OCI-LY3 (cell line): Measurements from ENCODE around the gene MKI67.

Source experiments
- H2AFZ ChIP-seq: fragments of 200-600, 300-600 bp; shearing (Covaris generic); 2 replicates; pipeline ENCODE4 v1.6.0; 2014; ENCODE audit warnings: antibody characterized with exemption, low read depth, low read length
- H3K27ac ChIP-seq: fragments of 200-600, 300-600 bp; sonication (generic); 2 replicates; pipeline ENCODE4 v1.5.1; 2014; ENCODE audit warnings: mild to moderate bottlenecking, low read length, moderate library complexity, mixed read lengths
- H3K27me3 ChIP-seq: fragments of 200-600, 300-600 bp; sonication (generic); 2 replicates; pipeline ENCODE4 v1.6.1; 2014; ENCODE audit warnings: low read depth, low read length, mixed read lengths
- H3K36me3 ChIP-seq: fragments of 200-600, 300-600 bp; sonication (generic); replicated peaks from 2 replicates; pipeline ENCODE3; 2014; ENCODE audit warnings: low read depth, low read length, mixed read lengths
- H3K4me1 ChIP-seq: fragments of 300-600, 200-600 bp; sonication (generic); 2 replicates; pipeline ENCODE4 v1.6.1; 2014; ENCODE audit warnings: low read length, mixed read lengths
- H3K4me2 ChIP-seq: fragments of 200-600, 300-600 bp; sonication (generic); 2 replicates; pipeline ENCODE4 v1.6.1; 2014; ENCODE audit warnings: low read length, mixed read lengths
- H3K4me3 ChIP-seq: fragments of 300-600, 200-600 bp; sonication (generic); 2 replicates; pipeline ENCODE4 v1.5.1; 2014; ENCODE audit warnings: antibody characterized with exemption, mild to moderate bottlenecking, low read length, moderate library complexity
- H3K79me2 ChIP-seq: fragments of 300-600, 200-600 bp; shearing (Covaris generic); 2 replicates; pipeline ENCODE4 v1.6.1; 2014; ENCODE audit warnings: mild to moderate bottlenecking, low read length, mixed read lengths
- H3K9ac ChIP-seq: fragments of 300-600, 200-600 bp; shearing (Covaris generic); 2 replicates; pipeline ENCODE4 v1.6.0; 2014; ENCODE audit warnings: mild to moderate bottlenecking, low read length, moderate library complexity
- H3K9me3 ChIP-seq: fragments of 200-600, 300-600 bp; shearing (Covaris generic); 2 replicates; pipeline ENCODE4 v1.6.1; 2014; ENCODE audit warnings: low read length, mixed read lengths; ENCODE audit not compliant: insufficient read depth
- H4K20me1 ChIP-seq: fragments of 200-600, 300-600 bp; sonication (generic); 2 replicates; pipeline ENCODE4 v1.6.1; 2016; ENCODE audit warnings: low read length, mixed read lengths; ENCODE audit not compliant: insufficient read depth
- CTCF ChIP-seq: fragments of 200-600, 300-600 bp; sonication (generic); IDR thresholded peaks from 2 replicates; pipeline ENCODE4 v1.5.1; 2014; ENCODE audit warnings: antibody characterized with exemption, low read length, low read depth
- EZH2phosphoT487 ChIP-seq: fragments of 200-600 bp; shearing (Covaris generic); IDR thresholded peaks from 2 replicates; pipeline ENCODE4 v1.6.1; 2018; ENCODE audit warnings: antibody characterized with exemption, mixed run types, low read depth

MKI67 gene

DNA sequence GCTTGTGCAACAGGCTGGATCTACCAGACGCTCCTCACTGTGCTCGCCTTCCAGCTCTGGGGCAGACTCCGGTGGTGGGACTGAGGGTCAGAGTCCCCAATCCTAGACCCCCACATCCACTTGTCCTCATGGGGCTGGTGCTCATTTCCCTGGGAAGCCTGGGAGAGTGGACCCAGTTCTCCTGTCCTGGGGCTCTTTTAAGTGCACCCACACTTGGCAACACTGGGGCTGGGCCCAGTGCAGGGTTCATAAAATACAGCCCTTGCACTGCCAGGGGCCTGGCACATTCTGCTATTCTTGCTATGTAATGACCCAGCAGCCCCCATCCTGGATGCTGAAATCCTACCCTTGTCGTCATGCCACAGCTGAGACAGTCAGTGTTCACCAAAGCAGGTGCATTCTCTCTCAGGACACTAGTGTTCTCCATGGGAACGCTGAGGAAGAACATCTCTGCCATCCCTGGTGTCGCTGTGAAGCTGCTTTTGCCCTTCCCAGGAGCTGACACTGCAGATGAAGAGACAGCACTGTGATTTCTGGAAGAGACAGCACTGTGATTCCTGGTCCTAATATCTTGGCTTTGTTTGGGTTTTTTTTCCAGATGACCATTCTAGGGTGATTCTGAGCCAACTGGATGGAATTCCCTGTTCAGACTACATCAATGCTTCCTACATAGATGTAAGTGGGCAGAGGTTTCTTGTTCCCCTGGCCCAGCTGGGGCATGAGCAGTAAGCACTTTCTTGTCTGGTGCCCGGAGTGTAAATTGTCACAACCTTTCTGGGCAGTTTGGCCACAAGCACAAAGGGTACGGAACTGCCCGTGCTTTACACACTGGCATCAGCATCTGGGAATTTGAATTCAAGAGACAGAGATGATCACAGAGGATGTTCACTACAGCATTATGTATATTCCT lies 65.6 kb downstream of the MKI67 start:
- Histone ChIP-seq H3K27me3 (no peaks in the 10 kb centered on the region), H3K4me2 (no peak overlapping the region), H3K4me3 (no peak overlapping the region), H3K79me2 (peaks cover 12% of the 10 kb centered on the region; the same call in 1 of the 2 replicates), H3K27ac (peak overlapping the region; percentile 99; the same call in 1 of the 2 replicates), H3K9ac (no peak overlapping the region), H4K20me1 (0 out of 2 replicates have a peak, but pooled peaks cover 2% of the 10 kb centered on the region), H3K36me3 (peaks cover 54% of the 10 kb centered on the region), H3K9me3 (no peaks in the 10 kb centered on the region), H3K4me1 (peaks cover 83% of the 10 kb centered on the region), H2AFZ (no peak overlapping the region)
- TF ChIP-seq CTCF (no peak), EZH2phosphoT487 (no peak)

DNA sequence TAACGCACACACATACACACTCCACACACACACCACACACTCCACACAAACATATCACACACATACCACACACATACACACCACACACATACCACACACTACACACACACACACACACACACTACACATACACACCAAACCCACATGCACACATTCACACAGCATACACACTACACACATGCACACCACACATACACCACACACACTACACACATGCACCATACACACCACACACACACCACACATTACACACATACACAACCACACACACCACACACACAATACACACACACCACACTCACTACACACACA lies 66.3 kb downstream of the MKI67 start:
- Histone ChIP-seq H3K27ac (0 out of 2 replicates have a peak overlapping the region, but pooled peaks have one; percentile 37), H3K36me3 (peaks cover 50% of the 10 kb centered on the region), H3K9me3 (no peaks in the 10 kb centered on the region), H4K20me1 (0 out of 2 replicates have a peak, but pooled peaks cover 3% of the 10 kb centered on the region), H3K79me2 (peaks cover 11% of the 10 kb centered on the region; the same call in 1 of the 2 replicates), H3K4me1 (peaks cover 76% of the 10 kb centered on the region), H2AFZ (no peak overlapping the region), H3K27me3 (no peaks in the 10 kb centered on the region), H3K4me2 (no peak overlapping the region), H3K4me3 (no peak overlapping the region), H3K9ac (no peak overlapping the region)
- TF ChIP-seq EZH2phosphoT487 (no peak), CTCF (no peak)

GRCh38 chr10:128059266-128059981 lies 66.8 kb downstream of the MKI67 start:
- Histone ChIP-seq H3K9ac (peak overlapping the region; percentile 1; the same call in 1 of the 2 replicates), H3K9me3 (no peaks in the 10 kb centered on the region), H4K20me1 (0 out of 2 replicates have a peak, but pooled peaks cover 3% of the 10 kb centered on the region), H3K4me2 (no peak overlapping the region), H2AFZ (no peak overlapping the region), H3K27me3 (no peaks in the 10 kb centered on the region), H3K27ac (peak overlapping the region; percentile 37; the same call in 1 of the 2 replicates), H3K79me2 (peaks cover 16% of the 10 kb centered on the region; the same call in 1 of the 2 replicates), H3K4me1 (peaks cover 71% of the 10 kb centered on the region), H3K4me3 (no peak overlapping the region), H3K36me3 (peaks cover 54% of the 10 kb centered on the region)
- TF ChIP-seq CTCF (no peak), EZH2phosphoT487 (no peak)

DNA sequence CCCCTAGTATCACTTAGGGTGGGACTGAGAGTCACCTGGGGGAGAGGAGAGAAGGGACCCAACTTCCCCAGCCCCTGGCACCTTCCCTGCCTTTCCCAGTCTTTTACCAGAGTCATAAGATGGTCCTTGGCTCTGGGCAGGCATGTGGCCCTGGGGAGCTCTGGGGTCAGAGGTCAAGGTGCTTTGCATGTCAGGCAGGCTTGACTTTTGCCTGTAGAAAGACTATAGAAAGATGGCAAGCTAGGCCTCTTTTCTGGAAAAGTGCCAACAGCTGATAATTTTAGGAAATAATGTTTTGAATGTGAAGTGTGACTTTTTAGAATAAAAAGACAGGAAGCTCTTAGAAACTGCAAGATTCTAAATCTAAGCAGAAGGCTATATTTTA lies 67.5 kb downstream of the MKI67 start:
- Histone ChIP-seq H3K27me3 (no peaks in the 10 kb centered on the region), H3K4me3 (no peak overlapping the region), H3K4me2 (peak overlapping the region; percentile 8; the same call in 1 of the 2 replicates), H3K9ac (peak overlapping the region; percentile 1; the same call in 1 of the 2 replicates), H4K20me1 (0 out of 2 replicates have a peak, but pooled peaks cover 3% of the 10 kb centered on the region), H3K36me3 (peaks cover 58% of the 10 kb centered on the region), H2AFZ (no peak overlapping the region), H3K79me2 (peaks cover 19% of the 10 kb centered on the region), H3K9me3 (no peaks in the 10 kb centered on the region), H3K27ac (peak overlapping the region; percentile 37; the same call in 1 of the 2 replicates), H3K4me1 (peaks cover 64% of the 10 kb centered on the region)
- TF ChIP-seq EZH2phosphoT487 (no peak), CTCF (no peak)
